ENCODE measurements around the gene NHERF1.

DNA sequence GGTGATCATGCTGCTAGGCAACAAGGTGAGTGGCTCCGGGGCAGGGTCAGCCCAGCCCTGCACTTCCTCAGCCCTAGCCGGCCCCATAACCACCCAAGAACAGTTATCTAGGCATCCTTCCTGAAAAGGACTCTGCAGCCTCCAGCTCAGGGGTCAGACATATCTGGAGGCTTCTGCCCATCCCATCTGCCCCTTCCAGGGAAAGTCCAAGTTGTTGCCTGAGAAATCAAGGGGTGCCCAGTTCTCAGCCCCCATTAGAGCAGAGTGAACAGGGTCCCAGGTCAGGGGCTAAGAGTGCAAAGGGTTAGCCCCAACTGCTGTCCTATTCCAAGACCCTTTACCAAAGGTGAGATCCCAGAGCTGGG is 4.1 kb upstream of the NHERF1 start:
- TF ChIP-seq POLR2AphosphoS5 (IDR thresholded peaks at IDR 0.05; ENCODE audit: control insufficient read depth, insufficient read depth, low read depth, low read length) (no peak), CHD2 (IDR thresholded peaks at IDR 0.05; ENCODE audit: low read depth, low read length) (no peak), ZKSCAN3 (CRISPR knock-in tag; IDR thresholded peaks at IDR 0.05) (no peak), ETV6 (IDR thresholded peaks at IDR 0.05; ENCODE audit: borderline replicate concordance in 1 of 2, low read depth in 2 of 2, low read length in 1 of 2) (no peak), ETV6 (CRISPR knock-in tag; IDR thresholded peaks at IDR 0.05; ENCODE audit: borderline replicate concordance) (no peak), KAT8 (IDR thresholded peaks at IDR 0.05; ENCODE audit: low read depth) (no peak)
